Stimulated activated CD4-positive, alpha-beta T cell treated with anti-CD3 and anti-CD28 coated beads, Interleukin-4, amount 100 ng/mL, for 1 hour (primary cell): ENCODE results near the gene ABHD16B.

Experiments
- DNase-seq: peaks from one replicate; pipeline ENCODE4 v3.0.0-alpha.2; 2020

The ABHD16B gene

GRCh38 chr20:63881451-63882226 lies 20.3 kb downstream of the ABHD16B start:
- no peak for DNase-seq

GRCh38 chr20:63882257-63883200 lies 21.2 kb downstream of the ABHD16B start:
- DNase-seq = no peak

GRCh38 chr20:63883201-63883593 lies 21.9 kb downstream of the ABHD16B start:
- DNase-seq = no peak

- no peak for DNase-seq
Measured at GRCh38 chr20:63884506-63885263, 23.4 kb downstream of the ABHD16B start.

DNA sequence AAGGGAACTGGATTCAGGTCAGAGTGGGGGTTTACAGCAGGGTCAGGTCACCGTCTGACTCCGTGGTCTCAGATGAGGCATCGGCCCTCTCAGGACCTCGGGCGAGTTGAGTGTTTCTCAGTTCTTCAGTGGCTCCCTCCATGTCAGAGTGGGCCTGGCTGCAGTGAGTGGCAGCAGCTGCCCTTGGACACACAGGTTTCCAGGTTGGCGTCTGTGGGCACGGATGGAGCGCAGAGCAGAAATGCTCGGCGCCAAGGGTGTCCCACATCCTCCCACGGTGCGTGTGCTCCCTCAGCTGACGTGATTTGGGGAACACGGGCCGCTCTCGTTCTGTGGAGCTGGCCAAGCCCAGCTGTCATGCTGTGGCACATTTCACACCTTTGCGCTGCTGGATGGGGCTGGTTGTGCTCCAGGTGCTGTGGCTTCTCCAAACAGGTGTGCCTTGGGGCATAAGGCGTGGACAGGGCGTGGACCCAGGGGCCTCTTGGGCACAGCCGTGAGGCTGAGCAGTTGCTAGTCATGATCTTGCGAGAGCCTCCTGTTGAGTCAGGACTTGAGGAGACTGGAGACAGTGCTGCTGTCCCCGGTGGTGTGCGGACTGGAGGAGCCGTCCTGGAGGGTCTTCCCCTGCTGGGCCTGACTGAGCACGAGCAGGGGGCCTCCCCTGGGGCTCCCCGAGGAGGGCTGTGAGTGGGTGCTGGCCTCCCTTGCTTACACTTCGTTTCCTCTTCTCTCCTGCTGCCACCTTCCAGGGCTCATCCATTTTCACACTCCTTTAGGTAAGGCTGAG lies 24.2 kb downstream of the ABHD16B start:
- DNase-seq = no peak

GRCh38 chr20:63886054-63886419 lies 24.7 kb downstream of the ABHD16B start:
- no peak for DNase-seq

- DNase-seq = no peak
Measured at GRCh38 chr20:63886921-63887320, 25.6 kb downstream of the ABHD16B start.

DNA sequence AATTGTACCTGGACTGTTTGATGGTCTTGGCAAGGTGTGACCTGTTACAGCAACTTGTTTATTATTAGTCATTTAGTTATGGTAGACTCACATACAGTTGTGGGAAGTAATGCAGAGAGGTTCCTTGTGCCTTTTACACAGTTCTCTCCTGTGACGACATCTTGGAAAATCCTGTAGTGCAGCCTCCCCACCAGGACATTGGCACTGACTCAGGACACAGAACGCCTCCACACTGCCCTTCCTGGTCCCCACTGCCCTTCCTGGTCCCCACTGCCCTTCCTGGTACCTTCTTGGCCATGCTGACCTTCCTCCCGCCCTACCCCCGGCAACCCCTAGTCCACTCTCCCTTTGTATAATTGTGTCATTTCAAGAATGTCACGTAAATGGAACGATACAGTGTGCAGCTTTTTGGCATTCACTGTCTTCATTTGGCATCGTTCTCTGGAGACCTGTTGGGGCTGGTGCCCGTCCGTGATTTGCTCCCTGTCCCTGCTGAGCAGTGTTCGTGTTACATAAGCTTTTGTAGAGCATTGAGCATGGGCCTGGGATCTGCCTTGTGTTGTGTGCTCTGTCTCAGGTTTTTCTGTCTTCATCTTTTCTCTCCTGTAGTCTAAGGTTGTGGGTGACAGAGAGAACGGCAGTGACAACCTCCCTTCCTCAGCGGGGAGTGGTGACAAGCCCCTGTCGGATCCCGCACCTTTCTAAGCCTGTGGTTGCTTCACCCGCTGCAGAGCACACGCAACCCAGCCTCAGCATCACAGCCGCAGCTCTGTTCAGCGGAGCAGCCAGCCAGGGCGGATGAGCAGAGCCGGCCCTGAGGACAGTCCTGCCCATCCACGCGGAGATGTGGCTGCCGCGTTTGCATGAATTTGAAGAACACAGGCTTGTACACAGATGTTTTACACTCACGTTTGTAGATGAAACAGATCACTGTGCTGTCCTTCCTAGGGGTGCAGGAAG lies 28.2 kb downstream of the ABHD16B start:
- DNase-seq = no peak

- DNase-seq = no peak
Measured at GRCh38 chr20:63890201-63890576, 28.9 kb downstream of the ABHD16B start.

GRCh38 chr20:63890616-63891015 lies 29.3 kb downstream of the ABHD16B start:
- no peak for DNase-seq

DNA sequence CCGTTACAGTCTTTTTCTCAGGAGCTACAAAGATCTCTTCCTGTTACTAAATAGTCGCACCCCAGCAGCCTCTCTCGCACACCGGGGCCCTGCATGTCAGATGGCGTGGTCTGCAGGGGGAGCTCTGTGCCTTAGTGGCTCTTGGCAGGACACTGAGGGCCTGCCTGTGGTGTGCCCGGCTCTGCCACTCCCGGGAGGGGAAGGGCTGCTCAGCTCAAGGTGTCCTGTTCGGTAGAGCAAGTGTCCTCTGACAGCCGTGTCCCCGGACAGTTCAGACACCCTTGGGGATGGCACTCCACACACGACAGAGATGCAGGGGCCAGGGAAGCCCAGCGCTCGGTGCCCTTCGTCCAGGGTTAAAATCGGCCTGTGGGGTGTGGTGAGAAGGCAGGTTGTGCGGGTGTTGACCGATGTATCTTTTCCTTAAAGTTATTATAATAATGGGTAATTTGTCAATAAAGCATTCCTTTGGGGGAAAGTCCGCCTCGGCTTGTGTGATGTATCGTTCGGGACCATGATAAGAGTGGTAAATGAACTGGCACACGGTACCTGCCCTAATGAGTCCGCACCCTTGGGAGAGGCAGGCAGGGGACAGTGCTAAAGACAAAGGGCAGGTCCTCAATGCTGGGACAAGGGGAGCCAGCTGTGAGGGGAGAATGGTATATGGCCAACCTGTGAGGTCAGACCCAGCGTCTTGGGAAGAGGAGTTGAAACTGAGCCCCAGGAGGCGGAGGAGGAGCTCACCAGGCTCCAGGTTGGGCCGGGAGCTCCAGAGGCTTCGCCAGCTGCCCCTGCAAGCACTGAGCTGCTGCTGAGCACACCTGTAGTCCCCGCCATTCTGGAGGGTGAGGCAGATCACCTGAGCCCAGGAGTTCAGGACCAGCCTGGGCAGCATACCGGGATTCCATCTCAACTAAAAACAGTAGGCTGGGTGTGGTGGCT lies 30.0 kb downstream of the ABHD16B start:
- DNase-seq = no peak

DNA sequence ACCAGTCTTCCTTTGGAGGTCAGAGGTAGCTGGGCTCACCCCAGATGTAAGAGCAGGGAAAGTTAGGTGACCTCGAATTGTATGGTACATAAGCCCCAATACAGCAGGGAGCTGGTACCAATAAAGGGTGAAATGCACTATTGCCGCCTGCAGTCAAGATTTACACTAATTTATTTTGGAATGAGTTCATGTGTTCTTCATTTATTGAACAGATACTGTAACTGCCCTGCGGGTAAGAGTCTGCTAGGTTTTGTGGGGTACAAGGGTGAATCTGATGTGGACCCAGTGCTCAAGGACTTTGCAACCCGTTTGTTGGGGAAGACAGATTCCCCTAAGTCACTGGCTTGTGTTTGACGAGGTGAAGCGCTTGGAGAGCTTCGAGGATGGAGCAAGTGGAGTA lies 31.1 kb downstream of the ABHD16B start:
- no peak for DNase-seq

GRCh38 chr20:63893999-63894357 lies 32.7 kb downstream of the ABHD16B start:
- no peak for DNase-seq

- DNase-seq = peak; percentile 96
Measured at GRCh38 chr20:63894358-63895201, 33.3 kb downstream of the ABHD16B start, which contains the start of gene DNAJC5. Gene DNAJC5, plus strand, starts transcription at chr20:63895126. Its CDS starts 33,220 bp downstream, at chr20:63928346.

GRCh38 chr20:63895202-63895951 lies 34.1 kb downstream of the ABHD16B start:
- DNase-seq = no peak

DNA sequence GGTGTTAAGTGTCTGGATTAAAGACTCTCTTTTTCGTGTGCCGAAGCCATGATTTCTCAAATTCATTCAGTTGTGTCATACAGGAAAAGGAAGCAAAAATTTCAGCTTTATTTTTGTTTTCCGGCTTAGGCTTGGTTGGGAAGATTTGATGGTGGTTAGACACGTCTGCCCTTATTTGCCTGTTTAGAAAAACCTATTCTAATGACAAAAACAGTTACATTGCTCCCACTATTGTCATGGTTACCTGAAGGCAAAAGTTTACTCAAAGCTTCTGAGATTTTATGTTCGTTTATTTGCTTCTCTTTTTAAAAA lies 34.6 kb downstream of the ABHD16B start:
- DNase-seq = no peak

DNA sequence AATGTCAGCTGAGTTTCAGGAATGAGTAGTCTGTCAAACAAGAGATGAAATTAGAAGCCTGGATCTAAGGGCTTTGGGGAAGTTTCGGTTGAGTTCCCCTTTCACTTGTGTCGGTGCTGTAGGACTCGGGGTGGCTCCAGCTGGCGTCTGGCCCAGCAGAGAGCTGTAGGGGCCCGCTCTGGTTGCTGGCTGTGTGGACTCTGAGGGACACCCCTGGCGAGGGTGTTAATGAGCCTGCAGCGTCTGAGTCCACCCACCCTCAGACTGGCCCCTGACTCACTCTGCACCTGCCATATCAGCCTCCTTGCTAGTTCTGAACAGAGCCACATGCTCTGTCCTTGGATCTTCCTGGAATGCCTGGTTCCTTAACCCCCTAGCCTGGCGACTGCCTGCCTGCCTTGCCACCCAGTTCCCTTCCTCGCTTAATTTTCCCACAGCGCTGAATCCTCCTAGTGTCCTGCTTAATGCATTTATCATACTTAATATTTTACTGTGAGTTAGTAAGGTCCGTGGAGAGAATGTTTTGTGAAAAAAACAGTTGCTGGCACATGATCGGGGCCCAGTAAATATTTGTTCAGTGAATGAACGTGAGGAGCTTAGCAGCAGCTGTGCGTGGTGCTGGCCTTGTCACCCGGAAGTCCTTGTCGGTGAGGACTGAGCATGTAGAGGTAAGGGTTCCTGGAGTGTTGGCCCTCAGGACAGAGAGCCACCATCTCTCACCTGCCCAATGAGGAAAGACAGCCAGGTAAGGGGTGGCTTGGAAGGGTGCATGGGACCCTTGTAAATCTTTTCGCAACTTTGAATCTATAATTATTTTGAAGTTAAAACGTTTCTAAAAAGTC lies 35.2 kb downstream of the ABHD16B start:
- DNase-seq = peak; percentile 26
